Left ventricle myocardium inferior (tissue), 1 donor: Measurements from ENCODE around the gene SLIT3. TPM values are rescaled to one million over a fixed set of nuclear protein-coding genes. Genes with fewer than 3 reads are reported as not detected.
A peak's percentile ranks its signal among the peaks of the same experiment; 100 is the strongest.

ENCODE experiments used
- DNase-seq: peaks from one replicate; pipeline ENCODE4 v3.0.0-alpha.2; 2020
- H3K27ac ChIP-seq: fragments of 200-600 bp; replicated peaks from 2 replicates; pipeline ENCODE4 v1.8.0; 2021
- H3K27me3 ChIP-seq: fragments of 200-600 bp; 2 replicates; pipeline ENCODE4 v1.8.0; 2021; ENCODE audit warnings: low read depth
- H3K36me3 ChIP-seq: fragments of 200-600 bp; 2 replicates; pipeline ENCODE4 v1.8.0; 2021
- H3K4me1 ChIP-seq: fragments of 200-600 bp; 2 replicates; pipeline ENCODE4 v1.8.0; 2021
- H3K4me3 ChIP-seq: fragments of 200-600 bp; 2 replicates; pipeline ENCODE4 v1.8.0; 2021; ENCODE audit warnings: mild to moderate bottlenecking, moderate library complexity
- H3K9me3 ChIP-seq: fragments of 200-600 bp; replicated peaks from 2 replicates; pipeline ENCODE4 v1.8.0; 2021
- CTCF ChIP-seq: fragments of 200-600 bp; IDR thresholded peaks from 2 replicates; pipeline ENCODE4 v1.8.0; 2021; ENCODE audit warnings: antibody characterized with exemption, mild to moderate bottlenecking, borderline replicate concordance
- intact Hi-C: fragments of 100-400 bp; cut with micrococcal nuclease; formaldehyde crosslinking; loops from one replicate; pipeline ENCODE4 v1.11.0; 2022
- total RNA-seq: library from RNA; stranded (reverse); fragmentation: NEBNext Ultra II Directional; extraction: Animal tissue kit (Norgen Biotek cat#: 25700); gene quantifications from one replicate; pipeline ENCODE4 v1.2.1, GENCODE V29; 2021
- donor health status: DM: no; HTN: yes; CAD: no; lungs with severe emphysema.

SLIT3 gene
- total RNA-seq, 1 donor from 2014 or later = 22.7 TPM

DNA sequence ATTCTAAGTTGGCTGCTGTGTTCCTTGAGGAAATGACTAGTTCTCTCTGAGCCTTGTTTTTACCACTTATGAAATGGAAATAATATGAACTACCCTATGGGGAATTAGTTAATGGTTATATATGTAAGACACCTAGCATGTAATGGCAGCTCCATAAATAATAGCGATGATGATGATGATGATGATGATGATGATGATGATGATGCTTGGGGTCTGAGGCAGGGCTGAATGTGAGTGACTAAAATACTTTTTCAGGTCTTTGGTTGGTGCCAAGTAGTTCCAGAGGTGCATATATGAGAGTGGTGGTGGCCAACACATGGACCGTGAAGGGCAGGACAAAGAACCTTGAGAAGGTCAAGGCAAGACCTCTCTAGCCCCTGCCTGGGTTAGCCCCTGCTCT, 598.4 kb downstream of the SLIT3 start:
- Histone ChIP-seq H3K4me3 (no peak overlapping the region), H3K4me1 (peaks cover 16% of the 10 kb centered on the region), H3K27me3 (peaks cover 3% of the 10 kb centered on the region), H3K36me3 (no peaks in the 10 kb centered on the region), H3K27ac (no peak overlapping the region), H3K9me3 (no peaks in the 10 kb centered on the region)
- intact Hi-C loops = no loop called here
- TF ChIP-seq CTCF = no peak
- DNase-seq = no peak

GRCh38 chr5:168701641-168702040, 599.3 kb downstream of the SLIT3 start:
- Histone ChIP-seq H3K36me3 (no peaks in the 10 kb centered on the region), H3K4me3 (no peak overlapping the region), H3K27me3 (peaks cover 3% of the 10 kb centered on the region), H3K4me1 (peaks cover 16% of the 10 kb centered on the region), H3K9me3 (no peaks in the 10 kb centered on the region), H3K27ac (no peak overlapping the region)
- intact Hi-C loops = no loop called here
- TF ChIP-seq CTCF = no peak
- DNase-seq = no peak

- peak; percentile 50 for DNase-seq
- Histone ChIP-seq H3K4me1 (peaks cover 16% of the 10 kb centered on the region), H3K27me3 (peaks cover 11% of the 10 kb centered on the region), H3K4me3 (no peak overlapping the region), H3K9me3 (no peaks in the 10 kb centered on the region), H3K27ac (no peak overlapping the region), H3K36me3 (no peaks in the 10 kb centered on the region)
- no peak for TF ChIP-seq CTCF
- intact Hi-C loops = no loop called here
These were observed 601.9 kb downstream of the SLIT3 start for GRCh38 chr5:168699002-168699401.

- Histone ChIP-seq H3K27ac (no peak overlapping the region), H3K9me3 (no peaks in the 10 kb centered on the region), H3K4me1 (peaks cover 16% of the 10 kb centered on the region), H3K4me3 (no peak overlapping the region), H3K27me3 (peaks cover 17% of the 10 kb centered on the region), H3K36me3 (no peaks in the 10 kb centered on the region)
- no peak for DNase-seq
- no peak for TF ChIP-seq CTCF
- intact Hi-C loops = no loop called here
These were observed 603.8 kb downstream of the SLIT3 start for GRCh38 chr5:168697034-168697720.

DNA sequence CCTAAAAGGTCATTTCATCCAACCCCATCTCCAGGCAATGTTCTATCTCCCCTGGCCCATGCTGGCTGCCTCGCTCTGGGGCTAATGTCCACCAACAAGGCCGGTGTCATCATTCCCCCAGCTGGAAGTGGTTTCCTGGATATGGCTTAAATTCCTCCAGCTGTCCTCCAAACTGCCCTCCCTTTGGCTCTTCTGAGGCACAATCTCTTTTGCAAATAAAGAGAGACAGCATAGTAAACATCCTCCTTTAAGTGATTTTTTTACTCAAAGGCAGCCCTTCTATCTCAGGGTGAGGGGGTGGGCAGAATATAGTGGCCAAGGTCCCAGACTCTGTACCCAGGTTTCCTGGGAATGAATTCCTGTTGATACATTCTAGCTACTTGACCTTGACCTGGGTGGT, 604.3 kb downstream of the SLIT3 start:
- no peak for TF ChIP-seq CTCF
- no peaks in the 10 kb centered on the region for H3K9me3 ChIP-seq
- no peaks in the 10 kb centered on the region for H3K36me3 ChIP-seq
- no peak overlapping the region for H3K27ac ChIP-seq
- peaks cover 16% of the 10 kb centered on the region for H3K4me1 ChIP-seq
- H3K27me3 ChIP-seq = peaks cover 19% of the 10 kb centered on the region
- no peak for DNase-seq
- no peak overlapping the region for H3K4me3 ChIP-seq
- intact Hi-C loops = no loop called here
